Measurements from ENCODE around the gene FRMD4A.
"Not testable (repeated sequence)": the region's sequence is repeated elsewhere in the genome, so short reads cannot be mapped to it uniquely, and the experiment has no call there.

Gene FRMD4A

GRCh38 chr10:14086596-14086995 lies 244.1 kb downstream of the FRMD4A start:
- DNase-seq, result no peak

- DNase-seq, result no peak
Measured at GRCh38 chr10:14084875-14085274, 245.8 kb downstream of the FRMD4A start.

- DNase-seq, result no peak
Measured at GRCh38 chr10:14080795-14081194, 249.9 kb downstream of the FRMD4A start.

GRCh38 chr10:14077430-14077829 lies 253.3 kb downstream of the FRMD4A start:
- no peak for DNase-seq

- no peak for DNase-seq
Measured at GRCh38 chr10:14074062-14074884, 256.5 kb downstream of the FRMD4A start.

GRCh38 chr10:14072541-14072940 lies 258.2 kb downstream of the FRMD4A start:
- no peak for DNase-seq

- DNase-seq, result no peak
Measured at GRCh38 chr10:14071956-14072355, 258.8 kb downstream of the FRMD4A start.

- DNase-seq, result no peak
Measured at GRCh38 chr10:14068601-14069250, 262.0 kb downstream of the FRMD4A start.

- DNase-seq, result not testable (repeated sequence)
Measured at GRCh38 chr10:14067638-14068037, 263.1 kb downstream of the FRMD4A start.

- DNase-seq, result no peak
Measured at GRCh38 chr10:14066106-14066505, 264.6 kb downstream of the FRMD4A start.

GRCh38 chr10:14063531-14064285 lies 267.0 kb downstream of the FRMD4A start:
- DNase-seq, result no peak

- no peak for DNase-seq
Measured at GRCh38 chr10:14062528-14063260, 268.0 kb downstream of the FRMD4A start.

GRCh38 chr10:14060320-14061070 lies 270.2 kb downstream of the FRMD4A start:
- no peak for DNase-seq

GRCh38 chr10:14056610-14057332 lies 274.0 kb downstream of the FRMD4A start:
- DNase-seq, result no peak

- no peak for DNase-seq
Measured at GRCh38 chr10:14052931-14053330, 277.8 kb downstream of the FRMD4A start.

- DNase-seq, result no peak
Measured at GRCh38 chr10:14050598-14050997, 280.1 kb downstream of the FRMD4A start.

- DNase-seq, result no peak
Measured at GRCh38 chr10:14048930-14049613, 281.7 kb downstream of the FRMD4A start.

GRCh38 chr10:14047431-14047830 lies 283.3 kb downstream of the FRMD4A start:
- no peak for DNase-seq

- DNase-seq, result not testable (repeated sequence)
Measured at GRCh38 chr10:14042051-14042450, 288.7 kb downstream of the FRMD4A start.

GRCh38 chr10:14040787-14041631 lies 289.7 kb downstream of the FRMD4A start:
- DNase-seq, result no peak

All from activated CD4-positive, alpha-beta T cell treated with anti-CD3 and anti-CD28 coated beads, Interleukin-2, amount 50 U/mL, for 1 hour (primary cell).